RWPE2 (cell line): ENCODE measurements around the gene PRDM16.

Experiments used
- ATAC-seq: fragments of 200-7000 bp; cut with Tn5 transposase; 3 replicates; pipeline ENCODE4 v1.9.1; 2021; ENCODE audit warnings: low read depth
- DNase-seq: peaks from one replicate; pipeline ENCODE4 v3.0.0-alpha.2; 2020; ENCODE audit warnings: low spot score
- H3K27ac ChIP-seq: fragments of 450-650 bp; 2 replicates; pipeline ENCODE4 v1.5.1; 2017; ENCODE audit warnings: mild to moderate bottlenecking; ENCODE audit not compliant: poor library complexity, severe bottlenecking
- H3K27me3 ChIP-seq: fragments of 250-450 bp; sonication (Bioruptor Pico); 2 replicates; pipeline ENCODE4 v1.5.1; 2021; ENCODE audit warnings: mild to moderate bottlenecking, moderate library complexity; ENCODE audit not compliant: insufficient read depth, poor library complexity, severe bottlenecking
- H3K36me3 ChIP-seq: fragments of 250-450 bp; sonication (Bioruptor Pico); 2 replicates; pipeline ENCODE4 v1.5.1; 2020; ENCODE audit warnings: low read depth, mild to moderate bottlenecking, moderate library complexity
- H3K4me1 ChIP-seq: fragments of 250-450 bp; sonication (Bioruptor Pico); 2 replicates; pipeline ENCODE4 v1.5.1; 2021; ENCODE audit warnings: mild to moderate bottlenecking, moderate library complexity; ENCODE audit not compliant: insufficient read depth, poor library complexity, severe bottlenecking
- H3K4me3 ChIP-seq: fragments of 250-450 bp; sonication (Bioruptor Pico); 2 replicates; pipeline ENCODE4 v1.5.1; 2021; ENCODE audit warnings: mild to moderate bottlenecking, moderate library complexity; ENCODE audit not compliant: severe bottlenecking
- H3K9me3 ChIP-seq: fragments of 250-450 bp; sonication (Bioruptor Pico); 2 replicates; pipeline ENCODE4 v1.5.1; 2021; ENCODE audit warnings: mild to moderate bottlenecking, moderate library complexity; ENCODE audit not compliant: severe bottlenecking
- CTCF ChIP-seq: fragments of 450-650 bp; IDR thresholded peaks from one replicate; pipeline ENCODE4 v1.5.1; 2017; ENCODE audit warnings: mild to moderate bottlenecking, moderate library complexity; ENCODE audit not compliant: poor library complexity, severe bottlenecking

Gene PRDM16

GRCh38 chr1:3135744-3136455 lies 66.9 kb downstream of the PRDM16 start:
- no peaks in the 10 kb centered on the region for H3K4me1 ChIP-seq
- peaks cover 32% of the 10 kb centered on the region for H3K27me3 ChIP-seq
- peaks cover 2% of the 10 kb centered on the region for H3K9me3 ChIP-seq
- no peak for TF ChIP-seq CTCF
- ATAC-seq (no peak), DNase-seq (no peak)
- no peak overlapping the region for H3K27ac ChIP-seq
- no peaks in the 10 kb centered on the region for H3K36me3 ChIP-seq
- H3K4me3 ChIP-seq = no peak overlapping the region

- Histone ChIP-seq H3K9me3 (peaks cover 2% of the 10 kb centered on the region), H3K4me1 (no peaks in the 10 kb centered on the region), H3K27ac (no peak overlapping the region), H3K27me3 (peaks cover 37% of the 10 kb centered on the region), H3K4me3 (no peak overlapping the region), H3K36me3 (no peaks in the 10 kb centered on the region)
- TF ChIP-seq CTCF = no peak
- DNase-seq (no peak), ATAC-seq (no peak)
These were observed 67.5 kb downstream of the PRDM16 start for GRCh38 chr1:3136532-3136931.

GRCh38 chr1:3137111-3138100 lies 68.4 kb downstream of the PRDM16 start:
- Histone ChIP-seq H3K9me3 (peaks cover 2% of the 10 kb centered on the region), H3K4me1 (no peaks in the 10 kb centered on the region), H3K27ac (no peak overlapping the region), H3K4me3 (no peak overlapping the region), H3K36me3 (no peaks in the 10 kb centered on the region), H3K27me3 (peaks cover 36% of the 10 kb centered on the region)
- no peak for TF ChIP-seq CTCF
- ATAC-seq (no peak), DNase-seq (no peak)

GRCh38 chr1:3138623-3139151 lies 69.7 kb downstream of the PRDM16 start:
- no peak overlapping the region for H3K4me3 ChIP-seq
- H3K36me3 ChIP-seq = no peaks in the 10 kb centered on the region
- peaks cover 2% of the 10 kb centered on the region for H3K9me3 ChIP-seq
- H3K27ac ChIP-seq = no peak overlapping the region
- no peaks in the 10 kb centered on the region for H3K4me1 ChIP-seq
- peaks cover 35% of the 10 kb centered on the region for H3K27me3 ChIP-seq
- ATAC-seq (no peak), DNase-seq (no peak)
- TF ChIP-seq CTCF = no peak
